MM.1S (cell line): ENCODE data around the gene PSMB2.

Experiments
- DNase-seq: peaks from one replicate; pipeline ENCODE4 v3.0.0-alpha.2; 2015
- H2AFZ ChIP-seq: fragments of 300-600 bp; sonication (generic); 2 replicates; pipeline ENCODE4 v1.6.0; 2016; ENCODE audit warnings: antibody characterized with exemption, low read length
- H3F3A ChIP-seq: fragments of 300-600 bp; sonication (generic); 2 replicates; pipeline ENCODE4 v1.6.1; 2016; ENCODE audit warnings: mild to moderate bottlenecking, antibody characterized with exemption, low read length, moderate library complexity, mixed read lengths; ENCODE audit not compliant: insufficient read depth
- H3K27ac ChIP-seq: fragments of 300-600 bp; sonication (generic); 2 replicates; pipeline ENCODE4 v1.5.1; 2016; ENCODE audit warnings: mild to moderate bottlenecking, low read length
- H3K27me3 ChIP-seq: fragments of 300-600 bp; sonication (generic); replicated peaks from 2 replicates; pipeline ENCODE4 v1.6.0; 2016; ENCODE audit warnings: low read length; ENCODE audit not compliant: insufficient read depth
- H3K36me3 ChIP-seq: fragments of 300-600 bp; sonication (generic); replicated peaks from 2 replicates; pipeline ENCODE4 v1.6.1; 2016; ENCODE audit warnings: mild to moderate bottlenecking, low read length, mixed read lengths; ENCODE audit not compliant: insufficient read depth
- H3K4me1 ChIP-seq: fragments of 300-600 bp; sonication (generic); 2 replicates; pipeline ENCODE4 v1.6.1; 2016; ENCODE audit warnings: low read length, mixed read lengths
- H3K4me2 ChIP-seq: fragments of 300-600 bp; sonication (generic); 2 replicates; pipeline ENCODE4 v1.6.0; 2016; ENCODE audit warnings: low read depth, low read length
- H3K4me3 ChIP-seq: fragments of 300-600 bp; sonication (generic); 2 replicates; pipeline ENCODE4 v1.5.1; 2016; ENCODE audit warnings: low read length, mixed read lengths
- H3K79me2 ChIP-seq: fragments of 300-600 bp; sonication (generic); 2 replicates; pipeline ENCODE4 v1.6.1; 2016; ENCODE audit warnings: mixed run types, low read length, mixed read lengths
- H3K9ac ChIP-seq: fragments of 300-600 bp; sonication (generic); 2 replicates; pipeline ENCODE4 v1.6.1; 2016; ENCODE audit warnings: low read length, mixed read lengths
- H3K9me2 ChIP-seq: fragments of 300-600 bp; sonication (generic); replicated peaks from 2 replicates; pipeline ENCODE4 v1.6.1; 2016; ENCODE audit warnings: mild to moderate bottlenecking, low read length, mixed read lengths; ENCODE audit not compliant: insufficient read depth
- H3K9me3 ChIP-seq: fragments of 300-600 bp; sonication (generic); replicated peaks from 2 replicates; pipeline ENCODE4 v1.6.1; 2016; ENCODE audit warnings: mild to moderate bottlenecking, low read length, mixed read lengths; ENCODE audit not compliant: insufficient read depth
- H4K20me1 ChIP-seq: fragments of 300-600 bp; sonication (generic); 2 replicates; pipeline ENCODE4 v1.6.1; 2016; ENCODE audit warnings: mild to moderate bottlenecking, low read length, moderate library complexity, mixed read lengths; ENCODE audit not compliant: insufficient read depth
- CTCF ChIP-seq: fragments of 300-600 bp; sonication (generic); IDR thresholded peaks from 2 replicates; pipeline ENCODE4 v1.5.1; 2016; ENCODE audit warnings: antibody characterized with exemption, low read length, mixed read lengths
- EZH2 ChIP-seq: fragments of 300-600 bp; sonication (generic); optimal IDR thresholded peaks from 2 replicates; pipeline ENCODE3; 2017; ENCODE audit warnings: low read depth, mild to moderate bottlenecking, antibody characterized with exemption, low read length, mixed read lengths
- EZH2phosphoT487 ChIP-seq: fragments of 300-600 bp; sonication (generic); IDR thresholded peaks from 2 replicates; pipeline ENCODE4 v1.6.1; 2018; ENCODE audit warnings: antibody characterized with exemption, low read length

PSMB2 gene

GRCh38 chr1:35605867-35606182, 35.5 kb downstream of the PSMB2 start:
- TF ChIP-seq EZH2 = no peak
- TF ChIP-seq EZH2phosphoT487 = no peak
- no peak for TF ChIP-seq CTCF
- peaks cover 10% of the 10 kb centered on the region; the same call in 1 of the 2 replicates for H3K36me3 ChIP-seq
- peaks cover 11% of the 10 kb centered on the region for H4K20me1 ChIP-seq

GRCh38 chr1:35605071-35605866, 36.1 kb downstream of the PSMB2 start:
- Histone ChIP-seq H3K9me2 (no peaks in the 10 kb centered on the region), H3K9ac (no peak overlapping the region), H2AFZ (no peak overlapping the region), H3K9me3 (no peaks in the 10 kb centered on the region), H3K27me3 (no peaks in the 10 kb centered on the region), H3K4me3 (no peak overlapping the region), H3K79me2 (peaks cover 64% of the 10 kb centered on the region), H3K4me1 (no peaks in the 10 kb centered on the region), H3F3A (no peaks in the 10 kb centered on the region), H4K20me1 (peaks cover 11% of the 10 kb centered on the region), H3K27ac (no peak overlapping the region), H3K4me2 (no peak overlapping the region), H3K36me3 (peaks cover 10% of the 10 kb centered on the region; the same call in 1 of the 2 replicates)
- no peak for TF ChIP-seq CTCF
- DNase-seq = no peak

More at GRCh38 chr1:35605867-35606182, 35.5 kb downstream of the PSMB2 start:
- Histone ChIP-seq H3K4me3 (no peak overlapping the region), H3K4me2 (no peak overlapping the region), H3K9me2 (no peaks in the 10 kb centered on the region), H3K27ac (no peak overlapping the region), H3K79me2 (peaks cover 70% of the 10 kb centered on the region), H3F3A (no peaks in the 10 kb centered on the region), H3K4me1 (no peaks in the 10 kb centered on the region), H3K9me3 (no peaks in the 10 kb centered on the region), H3K9ac (no peak overlapping the region), H3K27me3 (no peaks in the 10 kb centered on the region), H2AFZ (no peak overlapping the region)
- no peak for DNase-seq

GRCh38 chr1:35603941-35604340, 37.4 kb downstream of the PSMB2 start:
- Histone ChIP-seq H3K27me3 (no peaks in the 10 kb centered on the region), H3K9me2 (no peaks in the 10 kb centered on the region), H3K4me2 (no peak overlapping the region), H3F3A (no peaks in the 10 kb centered on the region; the same call in 1 of the 2 replicates), H4K20me1 (peaks cover 7% of the 10 kb centered on the region; the same call in 1 of the 2 replicates), H3K36me3 (peaks cover 10% of the 10 kb centered on the region; the same call in 1 of the 2 replicates), H3K9me3 (no peaks in the 10 kb centered on the region), H3K4me3 (no peak overlapping the region), H3K79me2 (peaks cover 51% of the 10 kb centered on the region), H3K4me1 (no peaks in the 10 kb centered on the region), H2AFZ (no peak overlapping the region), H3K27ac (no peak overlapping the region), H3K9ac (no peak overlapping the region)
- DNase-seq = no peak
- TF ChIP-seq CTCF (no peak), EZH2 (no peak), EZH2phosphoT487 (no peak)
